Measurements from ENCODE around the gene TST. TPM values are rescaled to one million over a fixed set of nuclear protein-coding genes. Genes with fewer than 3 reads are reported as not detected.

The TST gene
- total and polyA plus RNA-seq, 9 of the 15 experiments (the other 6 are each of a cell fraction or from before 2014, with no cell fraction given) = 1.4 to 26.9 (median 12.4) TPM

DNA sequence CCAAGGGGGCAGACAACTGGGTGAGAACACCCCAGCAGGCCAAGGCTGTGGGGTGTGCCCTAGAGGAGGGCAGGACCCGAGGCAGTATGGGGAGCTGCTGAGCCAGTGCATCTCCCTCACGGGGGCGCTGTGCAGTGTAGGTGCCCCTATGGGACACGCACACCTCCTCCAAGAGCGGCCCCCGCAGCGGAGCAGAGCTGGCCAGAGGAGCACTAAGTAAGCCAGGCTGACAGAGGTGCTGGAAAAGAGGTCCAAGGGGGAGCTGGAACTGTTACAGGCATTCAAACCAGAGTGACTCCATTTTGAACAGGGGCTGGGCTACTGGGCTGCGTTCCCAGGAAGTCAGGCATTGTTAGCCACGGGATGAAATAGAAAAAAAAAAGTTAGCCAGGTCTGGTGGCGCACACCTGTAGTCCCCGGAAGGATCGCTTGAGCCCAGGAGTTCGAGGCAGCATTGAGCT is 41.8 kb downstream of the TST start (continued):
- TF ChIP-seq RAD21 (CRISPR knock-in tag; conservative IDR thresholded peaks at IDR 0.05 in 1 of 2, IDR thresholded peaks at IDR 0.05 in 1 of 2) = peak in 1 of 2 experiments; percentile 33; a peak in 2 of 4 replicates
- TF ChIP-seq ARID1B (IDR thresholded peaks at IDR 0.05) = no peak
- TF ChIP-seq, protein P1, sequence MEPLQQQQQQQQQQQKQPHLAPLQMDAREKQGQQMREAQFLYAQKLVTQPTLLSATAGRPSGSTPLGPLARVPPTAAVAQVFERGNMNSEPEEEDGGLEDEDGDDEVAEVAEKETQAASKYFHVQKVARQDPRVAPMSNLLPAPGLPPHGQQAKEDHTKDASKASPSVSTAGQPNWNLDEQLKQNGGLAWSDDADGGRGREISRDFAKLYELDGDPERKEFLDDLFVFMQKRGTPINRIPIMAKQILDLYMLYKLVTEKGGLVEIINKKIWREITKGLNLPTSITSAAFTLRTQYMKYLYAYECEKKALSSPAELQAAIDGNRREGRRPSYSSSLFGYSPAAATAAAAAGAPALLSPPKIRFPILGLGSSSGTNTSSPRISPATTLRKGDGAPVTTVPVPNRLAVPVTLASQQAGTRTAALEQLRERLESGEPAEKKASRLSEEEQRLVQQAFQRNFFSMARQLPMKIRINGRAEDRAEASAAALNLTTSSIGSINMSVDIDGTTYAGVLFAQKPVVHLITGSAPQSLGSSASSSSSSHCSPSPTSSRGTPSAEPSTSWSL (CRISPR knock-in tag; IDR thresholded peaks at IDR 0.05; ENCODE audit: borderline replicate concordance) = no peak
- peak; percentile 40; the same call in 1 of the 2 replicates for TF ChIP-seq DDX20 (tag; IDR thresholded peaks at IDR 0.05; ENCODE audit: low read depth)
- TF ChIP-seq SMC3 (conservative IDR thresholded peaks at IDR 0.05; ENCODE audit: insufficient read depth, low read depth, low read length) = no peak
- TF ChIP-seq RBFOX2 (IDR thresholded peaks at IDR 0.05; ENCODE audit: low read depth, low read length) = peak; percentile 55; the same call in 1 of the 2 replicates
- TF ChIP-seq TAF1 (IDR thresholded peaks at IDR 0.05; ENCODE audit: control insufficient read depth, extremely low read depth, insufficient read depth, low read length, severe bottlenecking) = peak; percentile 20
- TF ChIP-seq HDAC8 (tag; IDR thresholded peaks at IDR 0.05) = peak; percentile 73
- no peak for TF ChIP-seq ESRRA (IDR thresholded peaks at IDR 0.05; ENCODE audit: borderline replicate concordance, low read depth)
- TF ChIP-seq NR4A1 (CRISPR knock-in tag; IDR thresholded peaks at IDR 0.05) = no peak
- peak; percentile 88 for TF ChIP-seq NR4A1 (tag; IDR thresholded peaks at IDR 0.05)
- TF ChIP-seq HMG20B (CRISPR knock-in tag; IDR thresholded peaks at IDR 0.05) = no peak
- TF ChIP-seq CBFA2T3 (IDR thresholded peaks at IDR 0.05) = no peak
- TF ChIP-seq FOSL1 (tag; conservative IDR thresholded peaks at IDR 0.05) = 0 out of 2 replicates have a peak, but pooled peaks have one; percentile 15
- peak in 1 of 3 experiments; percentile 28 for TF ChIP-seq YY1 (IDR thresholded peaks at IDR 0.05; ENCODE audit: borderline replicate concordance in 1 of 3, control insufficient read depth in 1 of 3, extremely low read depth in 1 of 3, insufficient read depth in 3 of 3, insufficient read length in 1 of 3, insufficient replicate concordance in 2 of 3, low read depth in 1 of 3, low read length in 2 of 3)
- TF ChIP-seq, protein P2, sequence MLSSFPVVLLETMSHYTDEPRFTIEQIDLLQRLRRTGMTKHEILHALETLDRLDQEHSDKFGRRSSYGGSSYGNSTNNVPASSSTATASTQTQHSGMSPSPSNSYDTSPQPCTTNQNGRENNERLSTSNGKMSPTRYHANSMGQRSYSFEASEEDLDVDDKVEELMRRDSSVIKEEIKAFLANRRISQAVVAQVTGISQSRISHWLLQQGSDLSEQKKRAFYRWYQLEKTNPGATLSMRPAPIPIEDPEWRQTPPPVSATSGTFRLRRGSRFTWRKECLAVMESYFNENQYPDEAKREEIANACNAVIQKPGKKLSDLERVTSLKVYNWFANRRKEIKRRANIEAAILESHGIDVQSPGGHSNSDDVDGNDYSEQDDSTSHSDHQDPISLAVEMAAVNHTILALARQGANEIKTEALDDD (IDR thresholded peaks at IDR 0.05) = no peak
- no peak for TF ChIP-seq ZNF785 (CRISPR knock-in tag; IDR thresholded peaks at IDR 0.05)
- peak; percentile 62 to 84 for TF ChIP-seq MAZ (CRISPR knock-in tag; conservative IDR thresholded peaks at IDR 0.05 in 1 of 2, IDR thresholded peaks at IDR 0.05 in 1 of 2)
- TF ChIP-seq, protein P3, sequence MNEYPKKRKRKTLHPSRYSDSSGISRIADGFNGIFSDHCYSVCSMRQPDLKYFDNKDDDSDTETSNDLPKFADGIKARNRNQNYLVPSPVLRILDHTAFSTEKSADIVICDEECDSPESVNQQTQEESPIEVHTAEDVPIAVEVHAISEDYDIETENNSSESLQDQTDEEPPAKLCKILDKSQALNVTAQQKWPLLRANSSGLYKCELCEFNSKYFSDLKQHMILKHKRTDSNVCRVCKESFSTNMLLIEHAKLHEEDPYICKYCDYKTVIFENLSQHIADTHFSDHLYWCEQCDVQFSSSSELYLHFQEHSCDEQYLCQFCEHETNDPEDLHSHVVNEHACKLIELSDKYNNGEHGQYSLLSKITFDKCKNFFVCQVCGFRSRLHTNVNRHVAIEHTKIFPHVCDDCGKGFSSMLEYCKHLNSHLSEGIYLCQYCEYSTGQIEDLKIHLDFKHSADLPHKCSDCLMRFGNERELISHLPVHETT (CRISPR knock-in tag; conservative IDR thresholded peaks at IDR 0.05 in 1 of 2, IDR thresholded peaks at IDR 0.05 in 1 of 2) = peak in 1 of 2 experiments; percentile 44; a peak in 1 of 4 replicates
- no peak for TF ChIP-seq ZNF354B (CRISPR knock-in tag; IDR thresholded peaks at IDR 0.05)
- TF ChIP-seq, protein P4, sequence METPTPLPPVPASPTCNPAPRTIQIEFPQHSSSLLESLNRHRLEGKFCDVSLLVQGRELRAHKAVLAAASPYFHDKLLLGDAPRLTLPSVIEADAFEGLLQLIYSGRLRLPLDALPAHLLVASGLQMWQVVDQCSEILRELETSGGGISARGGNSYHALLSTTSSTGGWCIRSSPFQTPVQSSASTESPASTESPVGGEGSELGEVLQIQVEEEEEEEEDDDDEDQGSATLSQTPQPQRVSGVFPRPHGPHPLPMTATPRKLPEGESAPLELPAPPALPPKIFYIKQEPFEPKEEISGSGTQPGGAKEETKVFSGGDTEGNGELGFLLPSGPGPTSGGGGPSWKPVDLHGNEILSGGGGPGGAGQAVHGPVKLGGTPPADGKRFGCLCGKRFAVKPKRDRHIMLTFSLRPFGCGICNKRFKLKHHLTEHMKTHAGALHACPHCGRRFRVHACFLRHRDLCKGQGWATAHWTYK (CRISPR knock-in tag; IDR thresholded peaks at IDR 0.05) = peak; percentile 74; the same call in 1 of the 2 replicates
- TF ChIP-seq CXXC5 (CRISPR knock-in tag; IDR thresholded peaks at IDR 0.05) = peak; percentile 37

Data from K562 (cell line).